ENCODE data around the gene CCR8.

Gene CCR8

DNA sequence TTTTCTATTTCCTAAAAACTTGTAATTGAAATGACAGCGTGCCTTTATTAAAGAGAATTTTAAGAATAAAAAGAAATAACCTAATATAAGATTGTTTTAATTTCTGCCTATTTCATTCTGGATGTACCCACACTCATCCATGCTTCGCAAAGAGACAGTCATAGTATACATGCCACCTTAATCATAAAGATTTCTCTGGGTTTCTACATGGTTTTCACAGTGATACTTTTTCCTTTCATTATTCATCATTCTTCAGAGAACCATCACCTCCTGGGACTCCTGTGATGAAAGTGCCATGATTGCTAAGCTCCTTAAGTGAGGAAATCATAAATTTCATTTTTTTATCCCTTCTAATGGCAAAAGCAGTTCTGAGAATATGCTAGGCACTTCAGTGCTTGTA is 4.3 kb upstream of the CCR8 start:
- Histone ChIP-seq H3K4me1 (ENCODE audit: insufficient read depth, insufficient read length) (no peaks in the 10 kb centered on the region), H3K36me3 (ENCODE audit: insufficient read depth, insufficient read length, low read length) (no peaks in the 10 kb centered on the region), H3K27me3 (ENCODE audit: insufficient read depth, insufficient read length) (no peaks in the 10 kb centered on the region), H3K9me3 (ENCODE audit: insufficient read depth, low read length) (no peaks in the 10 kb centered on the region), H3K9ac (ENCODE audit: insufficient read length, low read depth) (no peak overlapping the region), H3K4me3 (ENCODE audit: insufficient read length, low read depth) (no peak overlapping the region)
- TF ChIP-seq SUZ12 (IDR thresholded peaks at IDR 0.05; ENCODE audit: extremely low read depth, insufficient read depth, insufficient read length) (no peak), ZNF274 (IDR thresholded peaks at IDR 0.05; ENCODE audit: low read depth, low read length) (no peak), YY1 (IDR thresholded peaks at IDR 0.05; ENCODE audit: insufficient read depth, insufficient read length) (no peak)
- DNase-seq (ENCODE audit: low read depth, low spot score) = no peak

DNA sequence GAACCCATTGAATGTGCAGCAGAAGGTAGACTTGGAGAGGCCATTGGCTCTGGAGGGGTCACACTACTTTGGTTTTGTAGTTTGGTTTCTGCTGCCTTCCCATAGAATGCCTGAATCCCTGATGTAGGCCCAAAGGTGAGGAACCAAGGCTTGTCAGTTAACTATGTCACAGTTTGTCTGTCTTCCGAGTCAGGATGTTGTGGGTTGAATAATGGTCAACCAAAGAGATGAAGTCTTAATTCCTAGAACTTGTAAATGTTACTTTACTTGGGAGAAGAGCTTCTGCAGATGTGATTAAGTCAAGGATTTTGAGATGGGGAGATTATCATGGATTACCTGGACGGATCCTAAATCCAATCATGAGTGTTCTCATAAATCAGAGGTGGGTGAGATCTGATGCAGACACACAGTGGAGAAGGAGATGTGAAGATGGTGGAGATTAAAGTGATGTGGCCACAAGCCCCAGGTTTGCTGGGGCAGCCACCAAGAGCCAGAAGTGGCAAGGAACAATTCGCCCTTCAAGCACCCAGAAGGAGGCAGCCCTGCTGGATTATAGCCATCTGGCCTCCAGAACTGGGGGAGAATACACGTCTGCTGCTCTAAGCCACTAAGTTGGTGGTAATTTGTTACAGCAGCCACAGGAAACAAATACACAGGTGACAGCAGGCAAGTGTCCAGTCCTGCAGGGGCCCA is 2.3 kb upstream of the CCR8 start:
- no peak for DNase-seq (ENCODE audit: low read depth, low spot score)
- Histone ChIP-seq H3K4me3 (ENCODE audit: insufficient read length, low read depth) (no peak overlapping the region), H3K9me3 (ENCODE audit: insufficient read depth, low read length) (no peaks in the 10 kb centered on the region), H3K9ac (ENCODE audit: insufficient read length, low read depth) (no peak overlapping the region), H3K4me1 (ENCODE audit: insufficient read depth, insufficient read length) (no peaks in the 10 kb centered on the region), H3K36me3 (ENCODE audit: insufficient read depth, insufficient read length, low read length) (no peaks in the 10 kb centered on the region), H3K27me3 (ENCODE audit: insufficient read depth, insufficient read length) (no peaks in the 10 kb centered on the region)
- TF ChIP-seq YY1 (IDR thresholded peaks at IDR 0.05; ENCODE audit: insufficient read depth, insufficient read length) (no peak), SUZ12 (IDR thresholded peaks at IDR 0.05; ENCODE audit: extremely low read depth, insufficient read depth, insufficient read length) (no peak)

DNA sequence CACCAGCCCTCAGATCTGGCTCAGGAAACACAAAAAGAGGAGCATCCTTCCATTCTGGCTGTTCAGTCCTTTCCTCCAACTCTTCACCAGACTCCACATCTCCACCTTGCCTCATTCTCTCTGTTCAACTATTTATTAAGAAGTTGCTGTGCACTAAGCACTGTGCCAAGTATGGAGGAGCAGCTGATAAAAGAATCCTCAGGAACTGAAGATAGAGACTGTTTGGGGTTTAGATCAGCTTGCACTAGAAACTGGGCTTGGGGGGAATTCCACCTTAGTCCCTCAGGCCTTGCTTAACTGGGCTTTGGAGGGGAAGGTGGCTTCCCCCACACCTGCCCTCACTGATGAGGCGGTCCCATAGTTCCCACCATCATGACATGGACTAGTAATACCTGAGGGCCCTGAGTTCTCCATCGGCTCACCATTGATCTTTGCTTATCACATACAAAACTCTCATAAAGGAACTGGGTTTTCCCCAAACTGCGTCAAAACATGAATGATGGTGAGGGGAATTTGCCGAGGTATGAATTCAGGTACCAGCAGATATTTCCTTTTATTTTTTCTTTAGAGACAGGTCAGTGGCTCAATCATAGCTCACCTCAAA is 1.7 kb upstream of the CCR8 start:
- Histone ChIP-seq H3K9ac (ENCODE audit: insufficient read length, low read depth) (no peak overlapping the region), H3K4me1 (ENCODE audit: insufficient read depth, insufficient read length) (no peaks in the 10 kb centered on the region), H3K27me3 (ENCODE audit: insufficient read depth, insufficient read length) (no peaks in the 10 kb centered on the region), H3K36me3 (ENCODE audit: insufficient read depth, insufficient read length, low read length) (no peaks in the 10 kb centered on the region), H3K9me3 (ENCODE audit: insufficient read depth, low read length) (no peaks in the 10 kb centered on the region), H3K4me3 (ENCODE audit: insufficient read length, low read depth) (no peak overlapping the region)
- no peak for DNase-seq (ENCODE audit: low read depth, low spot score)
- no peak for TF ChIP-seq SUZ12 (IDR thresholded peaks at IDR 0.05; ENCODE audit: extremely low read depth, insufficient read depth, insufficient read length)
- TF ChIP-seq YY1 (IDR thresholded peaks at IDR 0.05; ENCODE audit: insufficient read depth, insufficient read length) = no peak
- no peak for TF ChIP-seq ZNF274 (IDR thresholded peaks at IDR 0.05; ENCODE audit: low read depth, low read length)

DNA sequence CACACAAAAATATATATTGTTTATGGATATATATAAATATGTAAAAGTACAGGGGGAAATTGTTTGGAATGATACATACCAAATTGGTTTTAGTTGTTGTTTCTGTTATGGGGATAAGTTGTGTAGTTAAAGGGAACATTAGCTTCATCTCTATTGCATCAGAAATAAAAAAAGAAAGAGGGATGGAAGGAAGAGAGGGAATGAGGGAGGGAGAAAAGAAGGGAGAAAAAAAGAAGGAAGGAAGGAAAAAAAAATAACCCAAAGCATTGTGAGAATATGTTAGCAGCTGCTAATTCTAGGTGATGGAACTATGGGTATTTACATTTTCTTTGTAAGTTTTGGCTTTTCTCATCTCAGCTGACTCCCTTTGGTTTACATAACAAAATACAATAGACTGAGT is 1.3 kb downstream of the CCR8 start:
- no peaks in the 10 kb centered on the region for H3K9me3 ChIP-seq (ENCODE audit: insufficient read depth, low read length)
- no peaks in the 10 kb centered on the region for H3K36me3 ChIP-seq (ENCODE audit: insufficient read depth, insufficient read length, low read length)
- no peaks in the 10 kb centered on the region for H3K4me1 ChIP-seq (ENCODE audit: insufficient read depth, insufficient read length)
- H3K9ac ChIP-seq (ENCODE audit: insufficient read length, low read depth) = no peak overlapping the region
- TF ChIP-seq SUZ12 (IDR thresholded peaks at IDR 0.05; ENCODE audit: extremely low read depth, insufficient read depth, insufficient read length) (no peak), YY1 (IDR thresholded peaks at IDR 0.05; ENCODE audit: insufficient read depth, insufficient read length) (no peak), ZNF274 (IDR thresholded peaks at IDR 0.05; ENCODE audit: low read depth, low read length) (no peak)
- no peak overlapping the region for H3K4me3 ChIP-seq (ENCODE audit: insufficient read length, low read depth)
- DNase-seq (ENCODE audit: low read depth, low spot score) = no peak
- H3K27me3 ChIP-seq (ENCODE audit: insufficient read depth, insufficient read length) = no peaks in the 10 kb centered on the region

DNA sequence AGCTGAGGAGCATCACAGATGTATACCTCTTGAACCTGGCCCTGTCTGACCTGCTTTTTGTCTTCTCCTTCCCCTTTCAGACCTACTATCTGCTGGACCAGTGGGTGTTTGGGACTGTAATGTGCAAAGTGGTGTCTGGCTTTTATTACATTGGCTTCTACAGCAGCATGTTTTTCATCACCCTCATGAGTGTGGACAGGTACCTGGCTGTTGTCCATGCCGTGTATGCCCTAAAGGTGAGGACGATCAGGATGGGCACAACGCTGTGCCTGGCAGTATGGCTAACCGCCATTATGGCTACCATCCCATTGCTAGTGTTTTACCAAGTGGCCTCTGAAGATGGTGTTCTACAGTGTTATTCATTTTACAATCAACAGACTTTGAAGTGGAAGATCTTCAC is 3.0 kb downstream of the CCR8 start:
- DNase-seq (ENCODE audit: low read depth, low spot score) = no peak
- TF ChIP-seq SUZ12 (IDR thresholded peaks at IDR 0.05; ENCODE audit: extremely low read depth, insufficient read depth, insufficient read length) = no peak
- TF ChIP-seq YY1 (IDR thresholded peaks at IDR 0.05; ENCODE audit: insufficient read depth, insufficient read length) = no peak
- no peaks in the 10 kb centered on the region for H3K27me3 ChIP-seq (ENCODE audit: insufficient read depth, insufficient read length)
- H3K9me3 ChIP-seq (ENCODE audit: insufficient read depth, low read length) = no peaks in the 10 kb centered on the region
- H3K9ac ChIP-seq (ENCODE audit: insufficient read length, low read depth) = no peak overlapping the region
- H3K4me3 ChIP-seq (ENCODE audit: insufficient read length, low read depth) = no peak overlapping the region
- H3K36me3 ChIP-seq (ENCODE audit: insufficient read depth, insufficient read length, low read length) = no peaks in the 10 kb centered on the region
- H3K4me1 ChIP-seq (ENCODE audit: insufficient read depth, insufficient read length) = no peaks in the 10 kb centered on the region

DNA sequence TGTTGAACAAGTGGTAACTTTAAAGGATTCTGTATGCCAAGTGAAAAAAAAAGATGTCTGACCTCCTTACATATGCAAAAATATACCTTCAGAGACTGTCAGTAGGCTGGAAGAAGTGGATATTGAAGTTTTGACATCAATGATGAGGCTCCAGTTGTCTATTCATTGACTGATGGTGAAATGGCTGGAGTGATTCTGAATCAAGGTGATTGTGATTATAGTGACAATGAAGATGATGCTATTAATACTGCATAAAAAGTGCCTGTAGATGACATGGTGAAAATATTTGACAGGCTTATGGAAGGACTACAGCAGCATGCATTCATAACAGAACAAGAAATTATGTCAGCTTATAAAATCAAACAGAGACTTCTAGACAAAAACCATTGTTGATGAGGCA is 4.1 kb downstream of the CCR8 start:
- H3K36me3 ChIP-seq (ENCODE audit: insufficient read depth, insufficient read length, low read length) = no peaks in the 10 kb centered on the region
- no peaks in the 10 kb centered on the region for H3K9me3 ChIP-seq (ENCODE audit: insufficient read depth, low read length)
- no peaks in the 10 kb centered on the region for H3K27me3 ChIP-seq (ENCODE audit: insufficient read depth, insufficient read length)
- H3K4me1 ChIP-seq (ENCODE audit: insufficient read depth, insufficient read length) = no peaks in the 10 kb centered on the region
- H3K9ac ChIP-seq (ENCODE audit: insufficient read length, low read depth) = no peak overlapping the region
- H3K4me3 ChIP-seq (ENCODE audit: insufficient read length, low read depth) = no peak overlapping the region
- no peak for DNase-seq (ENCODE audit: low read depth, low spot score)
- TF ChIP-seq YY1 (IDR thresholded peaks at IDR 0.05; ENCODE audit: insufficient read depth, insufficient read length) (no peak), SUZ12 (IDR thresholded peaks at IDR 0.05; ENCODE audit: extremely low read depth, insufficient read depth, insufficient read length) (no peak), ZNF274 (IDR thresholded peaks at IDR 0.05; ENCODE audit: low read depth, low read length) (no peak)

DNA sequence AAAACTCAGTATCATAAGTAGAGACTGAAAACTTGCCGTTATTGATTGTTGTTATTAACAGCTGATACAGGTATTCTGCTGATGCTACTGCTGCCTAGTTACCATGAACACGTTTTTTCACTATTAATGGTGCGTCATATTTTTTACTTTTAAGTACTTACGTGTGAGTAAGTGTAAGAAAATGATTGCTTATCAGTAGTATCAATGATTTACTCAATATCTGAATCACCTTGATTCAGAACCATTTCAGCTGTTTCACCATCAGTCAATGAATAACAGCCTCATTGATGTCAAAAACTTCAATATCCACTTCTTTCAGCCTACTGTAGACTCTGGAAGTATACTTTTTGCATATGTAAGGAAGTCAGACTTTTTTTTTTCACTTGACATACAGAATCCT is 4.7 kb downstream of the CCR8 start:
- Histone ChIP-seq H3K4me1 (ENCODE audit: insufficient read depth, insufficient read length) (no peaks in the 10 kb centered on the region), H3K4me3 (ENCODE audit: insufficient read length, low read depth) (no peak overlapping the region), H3K9ac (ENCODE audit: insufficient read length, low read depth) (no peak overlapping the region), H3K9me3 (ENCODE audit: insufficient read depth, low read length) (no peaks in the 10 kb centered on the region), H3K27me3 (ENCODE audit: insufficient read depth, insufficient read length) (no peaks in the 10 kb centered on the region), H3K36me3 (ENCODE audit: insufficient read depth, insufficient read length, low read length) (no peaks in the 10 kb centered on the region)
- DNase-seq (ENCODE audit: low read depth, low spot score) = no peak
- no peak for TF ChIP-seq SUZ12 (IDR thresholded peaks at IDR 0.05; ENCODE audit: extremely low read depth, insufficient read depth, insufficient read length)
- no peak for TF ChIP-seq ZNF274 (IDR thresholded peaks at IDR 0.05; ENCODE audit: low read depth, low read length)
- TF ChIP-seq YY1 (IDR thresholded peaks at IDR 0.05; ENCODE audit: insufficient read depth, insufficient read length) = no peak
